Activated naive CD4-positive, alpha-beta T cell treated with anti-CD3 and anti-CD28 coated beads, Interleukin-2, amount 50 U/mL, for 72 hours (primary cell): ENCODE measurements around the gene RBMS1. TPM values are rescaled to one million over a fixed set of nuclear protein-coding genes. Genes with fewer than 3 reads are reported as not detected.

Experiments
- ATAC-seq, 2 donors: fragments of 150-1000 bp; cut with Tn5 transposase; 2 replicates each; pipeline ENCODE4 v1.10.0; 2021; ENCODE audit warnings: mild to moderate bottlenecking in 2 of 2, moderate library complexity in 2 of 2
- DNase-seq, 2 donors: peaks; one replicate each; pipeline ENCODE4 v3.0.0; 2021 to 2022; ENCODE audit warnings: low spot score in 2 of 2
- H3K27ac Mint-ChIP-seq, 2 donors: one replicate each; pipeline ENCODE4 v1.8.0; 2022; ENCODE audit warnings: mild to moderate bottlenecking in 2 of 2, mixed read lengths in 2 of 2
- H3K36me3 Mint-ChIP-seq, 2 donors: one replicate each; pipeline ENCODE4 v1.8.0; 2022; ENCODE audit warnings: mixed read lengths in 2 of 2
- H3K9me3 Mint-ChIP-seq, 2 donors: one replicate each; pipeline ENCODE4 v1.8.0; 2022; ENCODE audit warnings: mixed read lengths in 2 of 2
- total RNA-seq, 2 donors: library from RNA; stranded (reverse); gene quantifications; one replicate each; pipeline ENCODE4 v1.2.3, GENCODE V29; 2022

Gene RBMS1
- total RNA-seq, 2 donors from 2014 or later, result 33.8 to 52.9 TPM

DNA sequence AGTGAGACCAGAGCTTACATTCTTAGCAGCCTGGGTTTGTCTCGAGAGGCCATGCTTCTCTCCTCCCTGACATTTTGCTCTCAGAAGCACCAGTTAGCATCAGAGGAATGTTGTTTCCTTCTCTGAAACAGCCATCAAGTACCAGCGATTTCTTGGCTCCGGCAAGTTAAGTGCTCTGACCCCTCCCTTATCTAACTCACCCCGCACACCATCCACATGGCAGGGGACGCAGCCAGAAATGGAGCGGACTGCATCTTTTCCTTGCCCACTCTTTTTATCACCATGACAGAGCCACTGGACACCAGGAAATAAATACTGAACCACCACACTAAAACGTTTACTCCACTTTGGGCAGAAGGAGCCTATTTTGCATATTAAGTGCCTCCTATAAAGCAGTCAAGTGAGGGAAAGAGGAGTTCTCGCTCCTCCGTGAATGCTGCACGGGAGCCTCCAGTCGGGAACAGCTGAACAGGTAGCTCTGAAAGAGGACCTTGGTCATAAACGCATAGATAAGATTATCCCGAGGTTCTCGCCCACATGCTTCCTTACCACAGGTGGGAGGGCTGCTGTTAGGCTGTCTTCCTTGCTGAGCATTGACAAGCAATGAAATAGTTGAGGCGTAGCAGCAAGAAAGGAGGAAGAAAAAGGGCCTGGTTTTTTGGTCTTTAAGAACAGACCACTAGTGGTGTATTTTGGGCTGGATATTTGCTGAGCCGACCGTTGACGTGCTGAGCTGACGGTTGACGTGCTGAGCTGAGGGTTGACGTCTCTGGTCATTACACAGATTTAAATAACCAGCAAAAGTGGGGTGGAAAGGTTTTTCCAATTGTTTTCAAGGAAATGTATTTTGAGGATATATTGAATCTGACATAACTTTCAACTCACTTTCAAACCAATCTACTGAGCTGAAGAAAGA, 222.2 kb downstream of the RBMS1 start:
- DNase-seq (no peak), ATAC-seq (no peak)
- Mint-ChIP-seq H3K36me3 (peaks cover 6 to 18% of the 10 kb centered on the region in 2 donors), H3K9me3 (no peaks in the 10 kb centered on the region), H3K27ac (no peak overlapping the region)

DNA sequence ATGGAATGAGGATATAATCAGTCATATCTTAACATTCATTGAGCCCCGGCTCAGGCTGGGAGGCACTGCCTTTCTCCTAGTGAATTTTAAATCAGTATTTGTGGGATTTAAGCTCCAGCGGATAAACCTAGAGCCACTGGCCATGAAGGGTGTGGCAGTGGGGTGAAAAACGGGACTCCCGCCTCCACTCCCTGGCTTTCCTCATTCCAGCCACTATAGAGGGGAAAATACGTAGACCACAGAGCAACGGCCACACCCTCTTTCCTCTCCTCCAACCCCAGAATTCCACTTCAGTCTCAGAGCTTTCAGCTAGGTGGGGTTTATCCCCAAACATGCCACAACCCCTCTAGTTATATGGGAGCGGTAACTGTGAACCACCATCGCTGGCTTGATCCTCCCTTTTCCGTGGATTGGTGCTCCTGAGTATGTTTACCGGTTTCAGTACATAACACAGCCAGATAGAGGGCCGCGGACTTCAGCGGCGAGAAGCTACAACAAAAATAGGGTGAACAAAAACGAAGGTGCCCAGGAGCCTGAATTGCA, 223.0 kb downstream of the RBMS1 start:
- DNase-seq, result no peak
- Mint-ChIP-seq H3K36me3 (peaks cover 6 to 18% of the 10 kb centered on the region in 2 donors), H3K27ac (peak overlapping the region in 1 of 2 donors; percentile 55), H3K9me3 (no peaks in the 10 kb centered on the region)
- no peak for ATAC-seq

DNA sequence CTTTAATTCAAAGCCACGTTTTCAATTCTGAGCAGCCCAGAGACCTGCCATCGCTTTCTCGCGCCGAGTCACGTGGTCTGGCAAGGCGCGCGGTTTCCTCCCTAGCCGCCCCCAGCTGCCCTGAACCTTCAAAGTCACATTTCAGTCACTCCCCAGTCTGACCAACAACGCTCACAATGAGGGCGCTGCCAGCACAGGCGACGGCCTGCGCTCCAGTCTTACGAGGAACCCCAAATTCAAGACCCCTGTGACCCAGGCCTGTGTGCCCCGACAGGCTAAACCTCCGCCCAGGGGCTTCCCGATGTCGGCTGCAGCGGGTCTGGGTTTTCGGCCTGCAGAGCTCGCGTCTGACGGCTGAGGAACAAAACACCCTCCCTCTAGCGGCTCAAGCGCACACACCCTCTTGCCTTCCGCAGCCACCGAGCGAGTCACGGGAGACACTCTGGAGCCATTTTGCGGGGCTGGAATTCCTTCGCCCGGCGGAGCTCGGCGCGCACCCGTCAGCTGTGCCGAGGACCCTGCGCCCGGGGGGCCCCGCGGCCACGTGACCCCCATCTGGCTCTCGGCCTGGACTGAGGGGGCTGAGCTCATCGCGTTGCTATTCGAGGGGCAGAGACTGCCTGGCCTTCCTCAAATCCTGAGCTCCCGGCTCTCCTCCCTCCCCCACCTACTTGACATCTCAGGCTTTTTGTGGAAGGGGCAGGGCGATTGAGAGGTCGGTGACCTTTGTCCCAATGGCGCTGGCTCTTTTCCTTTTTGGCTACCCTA, 223.6 kb downstream of the RBMS1 start:
- H3K9me3 Mint-ChIP-seq, result no peaks in the 10 kb centered on the region
- DNase-seq (peak; percentile 54 to 69), ATAC-seq (peak; percentile 22 to 71)
- H3K27ac Mint-ChIP-seq, result peak overlapping the region; percentile 2 to 76
- peaks cover 6 to 18% of the 10 kb centered on the region in 2 donors for H3K36me3 Mint-ChIP-seq

DNA sequence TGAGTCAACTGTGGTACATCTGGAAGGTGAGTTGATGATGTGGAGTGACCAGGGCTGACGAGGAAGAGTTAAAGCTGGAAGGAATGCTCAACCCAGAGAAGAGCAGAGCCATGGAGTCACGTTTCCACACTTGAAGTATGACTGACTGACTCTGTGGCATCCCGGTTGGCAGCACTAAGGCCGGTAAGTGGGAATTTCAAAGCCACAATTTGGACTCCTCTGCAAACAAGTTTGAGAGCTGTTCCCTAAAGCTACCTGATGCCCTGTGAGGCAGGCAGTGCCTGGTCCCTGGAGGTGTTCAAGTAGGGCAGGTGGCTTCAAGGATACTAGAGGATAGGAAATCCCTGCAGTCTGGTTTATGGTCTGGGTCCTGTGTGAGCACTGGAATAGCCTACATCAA, 224.2 kb downstream of the RBMS1 start:
- peak overlapping the region; percentile 2 to 76 for H3K27ac Mint-ChIP-seq
- ATAC-seq (peak in 1 of 2 donors; percentile 23), DNase-seq (no peak)
- no peaks in the 10 kb centered on the region for H3K9me3 Mint-ChIP-seq
- peaks cover 6 to 18% of the 10 kb centered on the region in 2 donors for H3K36me3 Mint-ChIP-seq

DNA sequence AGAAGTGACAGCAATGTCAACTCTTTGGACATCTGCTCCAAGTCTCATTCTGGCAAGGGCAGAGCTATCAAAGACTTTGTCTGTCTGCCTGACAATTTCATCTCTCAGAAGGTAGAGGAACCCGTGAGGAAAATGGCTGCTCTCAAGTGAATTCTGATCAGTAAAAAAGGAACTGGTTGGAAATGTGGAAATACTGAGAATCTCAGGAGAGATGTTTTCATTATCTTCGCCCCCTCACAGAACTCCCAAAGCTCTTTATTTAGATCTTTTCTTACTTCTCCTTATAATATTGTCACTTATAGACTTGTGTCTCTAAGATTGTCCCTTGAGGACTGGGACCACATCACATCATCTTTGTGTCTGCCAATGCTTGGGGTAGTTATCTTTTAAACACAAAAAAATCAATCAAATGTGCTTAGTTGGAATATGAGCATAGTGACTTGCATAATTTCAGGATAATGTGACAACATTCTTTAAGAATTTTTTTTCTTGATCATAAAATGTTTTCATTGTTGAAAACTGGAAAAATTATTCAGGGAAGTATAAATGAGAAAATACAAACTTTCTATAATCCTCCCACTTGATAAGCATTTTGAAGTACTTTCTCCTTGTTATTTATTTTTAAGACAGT, 225.3 kb downstream of the RBMS1 start:
- DNase-seq (no peak), ATAC-seq (no peak)
- peaks cover 6 to 18% of the 10 kb centered on the region in 2 donors for H3K36me3 Mint-ChIP-seq
- no peak overlapping the region for H3K27ac Mint-ChIP-seq
- H3K9me3 Mint-ChIP-seq, result no peaks in the 10 kb centered on the region

DNA sequence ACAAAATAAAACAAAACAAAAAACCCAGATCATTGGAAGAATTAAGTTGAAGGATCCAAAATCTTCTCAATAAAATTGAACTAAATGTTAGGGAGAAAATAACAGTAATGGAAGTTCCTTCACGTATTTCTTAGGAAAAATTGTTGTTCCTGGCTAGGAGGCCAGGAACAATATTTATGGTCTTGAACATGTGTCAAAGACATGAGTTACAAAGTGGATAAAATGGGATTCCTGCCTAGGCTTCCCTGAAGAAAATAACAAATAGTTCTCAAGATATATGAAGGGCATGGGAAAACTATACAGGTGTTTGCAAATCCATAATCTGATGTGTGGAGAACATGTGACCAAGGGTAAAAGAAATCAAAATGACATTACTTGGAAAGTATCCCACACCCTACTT, 225.9 kb downstream of the RBMS1 start:
- ATAC-seq (no peak), DNase-seq (no peak)
- Mint-ChIP-seq H3K36me3 (peaks cover 6 to 18% of the 10 kb centered on the region in 2 donors), H3K27ac (no peak overlapping the region), H3K9me3 (no peaks in the 10 kb centered on the region)

DNA sequence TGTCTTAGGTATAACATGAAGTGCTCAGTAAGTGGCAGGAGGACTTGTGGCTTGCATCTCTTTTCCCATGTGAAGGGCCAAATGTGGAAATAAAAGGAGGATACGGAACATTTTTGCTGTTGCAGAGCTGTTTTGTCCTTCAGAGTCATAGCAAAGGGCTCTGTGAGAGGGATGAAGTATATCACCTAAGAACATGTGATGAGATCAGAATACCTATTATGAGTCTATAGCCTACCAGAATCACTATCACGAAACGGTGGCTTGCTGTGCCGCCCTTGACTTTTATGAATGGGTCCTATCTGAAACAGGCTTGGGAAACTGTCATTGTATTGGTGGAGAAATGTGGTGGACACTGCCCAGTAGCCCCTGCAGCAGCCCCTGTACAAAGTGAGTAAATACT, 226.6 kb downstream of the RBMS1 start:
- ATAC-seq (peak; percentile 15 to 53), DNase-seq (peak in 1 of 2 donors; percentile 31)
- peaks cover 6 to 18% of the 10 kb centered on the region in 2 donors for H3K36me3 Mint-ChIP-seq
- no peaks in the 10 kb centered on the region for H3K9me3 Mint-ChIP-seq
- peak overlapping the region; percentile 77 to 93 for H3K27ac Mint-ChIP-seq

DNA sequence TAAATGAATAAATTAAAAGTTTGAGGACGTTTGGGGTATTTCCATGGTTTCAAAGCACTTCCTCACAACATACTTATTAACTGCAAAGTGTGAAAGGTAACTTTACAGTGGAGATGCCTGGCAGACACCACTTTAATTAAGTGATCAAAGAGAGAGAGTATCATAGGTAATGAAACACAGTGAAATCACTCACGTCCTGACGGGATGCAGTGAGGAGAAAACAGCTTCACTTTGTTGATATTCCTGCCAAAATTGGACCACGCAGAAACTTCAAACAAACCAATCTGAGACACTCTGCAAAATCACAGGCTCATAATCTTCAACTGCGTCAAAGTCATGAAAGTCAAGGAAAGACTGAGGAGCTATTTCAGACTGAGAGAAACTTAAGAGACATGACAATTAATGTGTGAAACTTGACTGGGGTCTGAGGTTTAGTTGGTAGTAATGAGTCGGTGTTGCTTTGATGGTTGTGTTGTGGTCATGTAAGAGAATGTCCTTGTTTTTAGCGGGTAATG, 227.5 kb downstream of the RBMS1 start:
- peak in 1 of 2 donors; percentile 39 for DNase-seq

DNA sequence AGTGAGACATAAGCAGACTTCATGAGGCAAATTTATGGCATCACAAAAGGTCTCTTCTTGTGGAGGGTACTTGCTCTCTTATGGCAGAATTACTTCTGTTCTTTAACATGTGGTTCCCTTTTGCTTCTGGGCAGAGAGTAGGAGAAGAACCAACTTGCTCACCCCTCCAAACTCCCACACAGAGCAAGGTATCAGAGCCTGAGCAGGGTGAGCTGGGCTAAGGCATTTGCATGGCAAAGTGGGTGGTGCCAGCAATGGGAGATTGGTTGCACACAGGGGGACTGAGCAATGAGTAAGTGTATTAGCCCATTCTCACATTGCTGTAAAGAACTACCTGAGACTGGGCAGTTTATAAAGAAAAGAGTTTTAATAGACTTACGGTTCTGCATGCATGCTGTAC, 229.3 kb downstream of the RBMS1 start:
- peaks cover 7 to 10% of the 10 kb centered on the region in 2 donors for H3K36me3 Mint-ChIP-seq
- H3K9me3 Mint-ChIP-seq, result peaks cover 0 to 5% of the 10 kb centered on the region in 2 donors
- peak overlapping the region in 1 of 2 donors; percentile 79 for H3K27ac Mint-ChIP-seq
- DNase-seq, result no peak
- ATAC-seq, result no peak

More for the DNA sequence above, 227.5 kb downstream of the RBMS1 start:
- peak; percentile 64 to 83 for ATAC-seq
- Mint-ChIP-seq H3K9me3 (no peaks in the 10 kb centered on the region), H3K36me3 (peaks cover 6 to 13% of the 10 kb centered on the region in 2 donors), H3K27ac (peak overlapping the region; percentile 77 to 93)

DNA sequence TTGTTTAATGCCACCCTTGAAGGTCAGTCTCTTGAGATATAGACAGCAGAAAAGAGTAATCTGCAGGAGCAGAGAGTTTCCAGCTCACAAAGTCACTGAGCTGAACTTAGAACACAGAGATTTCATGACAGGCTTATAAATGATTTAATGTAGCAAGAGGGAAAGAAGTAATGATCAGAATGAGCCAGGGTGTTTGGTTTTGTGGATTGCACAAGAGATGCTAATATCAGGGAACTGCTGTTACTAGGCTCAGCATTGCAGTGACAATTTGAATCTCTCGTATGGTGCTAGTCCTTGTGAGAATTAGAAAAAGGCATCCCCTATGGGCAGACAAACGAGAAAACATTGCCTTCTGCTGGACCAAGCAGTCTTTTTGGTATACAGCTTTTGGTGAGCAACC, 231.9 kb downstream of the RBMS1 start:
- H3K9me3 Mint-ChIP-seq, result peaks cover 0 to 5% of the 10 kb centered on the region in 2 donors
- DNase-seq (no peak), ATAC-seq (no peak)
- no peak overlapping the region for H3K27ac Mint-ChIP-seq
- H3K36me3 Mint-ChIP-seq, result peaks cover 0 to 5% of the 10 kb centered on the region in 2 donors

DNA sequence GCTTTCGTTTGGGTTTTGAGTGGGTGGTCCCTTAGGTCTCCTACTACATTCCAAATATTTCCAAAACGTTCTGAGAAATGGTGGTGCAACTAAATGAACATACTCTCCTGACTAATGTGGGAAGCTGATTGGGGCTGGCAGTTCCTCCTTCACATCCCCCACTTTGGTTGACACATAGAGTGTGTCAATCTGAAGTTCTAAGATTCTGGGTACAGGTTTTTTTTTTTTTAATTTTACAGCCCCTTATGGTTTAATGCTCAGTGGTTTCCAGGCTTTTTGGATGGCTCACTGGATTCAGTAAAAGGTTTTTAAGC, 235.2 kb downstream of the RBMS1 start:
- Mint-ChIP-seq H3K27ac (no peak overlapping the region), H3K9me3 (peaks cover 0 to 5% of the 10 kb centered on the region in 2 donors), H3K36me3 (peaks cover 0 to 5% of the 10 kb centered on the region in 2 donors)
- DNase-seq (no peak), ATAC-seq (no peak)

DNA sequence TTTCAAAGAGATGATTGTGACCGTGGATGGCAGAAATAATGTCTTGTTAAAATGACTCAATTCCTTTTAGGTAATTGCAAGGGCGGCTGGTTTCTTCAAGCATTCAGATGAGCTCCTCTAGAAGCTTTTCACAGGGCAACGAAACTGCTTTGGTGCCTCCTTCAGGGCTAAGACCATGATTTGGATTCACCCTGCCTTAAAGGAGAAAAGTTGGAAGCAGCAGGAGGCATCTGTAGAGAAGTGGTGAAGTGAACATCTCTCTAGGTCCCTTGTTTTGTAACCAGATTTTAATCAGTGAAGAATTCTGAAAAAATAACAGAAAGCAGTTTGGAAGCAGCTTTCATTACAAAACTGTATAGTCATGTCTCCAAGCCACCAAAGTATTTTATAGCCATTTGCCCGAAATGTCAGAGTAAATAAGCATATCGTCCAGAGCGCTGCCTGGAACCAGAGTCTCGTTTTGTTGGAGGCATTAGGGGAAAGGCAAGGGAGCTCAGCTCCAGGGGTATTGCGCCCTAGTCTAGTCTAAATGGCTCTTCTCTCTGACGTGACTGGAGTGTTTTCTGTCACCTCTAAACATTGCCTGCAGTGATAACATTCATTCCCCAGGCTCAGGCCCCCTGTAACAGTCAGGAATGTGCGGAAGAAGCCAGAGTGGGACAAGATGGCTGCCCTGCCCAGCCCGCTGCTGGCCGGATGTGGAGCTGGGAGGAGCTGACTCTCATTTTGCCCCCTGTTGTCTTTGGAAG, 235.7 kb downstream of the RBMS1 start:
- Mint-ChIP-seq H3K9me3 (peaks cover 0 to 5% of the 10 kb centered on the region in 2 donors), H3K36me3 (peaks cover 0 to 5% of the 10 kb centered on the region in 2 donors), H3K27ac (no peak overlapping the region)
- DNase-seq (no peak), ATAC-seq (no peak)

DNA sequence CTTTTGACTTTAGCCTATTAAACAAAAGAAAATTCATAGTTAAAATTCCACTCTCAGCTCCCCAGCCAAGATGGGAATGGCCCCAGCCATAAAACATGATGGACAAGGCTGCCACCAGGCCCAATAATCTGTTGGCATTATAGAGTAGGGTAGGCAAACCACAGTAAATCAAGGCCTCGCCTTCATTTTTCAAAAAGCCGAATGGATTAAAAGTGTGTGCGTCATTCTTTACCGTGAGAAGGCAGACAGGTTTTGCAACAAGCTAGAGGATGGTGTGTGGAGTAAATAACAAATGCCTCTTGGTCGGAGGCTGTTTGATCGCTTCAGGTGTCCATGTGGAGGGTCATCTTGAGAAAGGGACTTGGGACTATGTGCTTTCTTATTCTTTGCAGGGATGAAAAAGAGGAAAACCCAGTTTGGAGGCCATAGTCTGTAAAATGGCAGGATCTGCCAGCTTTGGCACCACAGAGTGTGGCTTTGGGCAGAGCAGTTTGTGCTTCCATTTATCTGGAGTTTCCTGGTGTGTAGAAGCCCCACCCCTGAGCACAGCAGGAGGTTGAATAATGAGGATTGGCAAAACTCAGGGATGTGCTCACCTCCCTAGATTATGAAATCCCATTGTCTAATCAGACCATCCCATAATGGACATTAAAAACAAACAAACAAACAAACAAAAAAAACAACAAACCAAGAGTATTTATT, 236.4 kb downstream of the RBMS1 start:
- peaks cover 0 to 5% of the 10 kb centered on the region in 2 donors for H3K36me3 Mint-ChIP-seq
- peaks cover 0 to 5% of the 10 kb centered on the region in 2 donors for H3K9me3 Mint-ChIP-seq
- no peak for DNase-seq
- H3K27ac Mint-ChIP-seq, result no peak overlapping the region
- ATAC-seq, result no peak

DNA sequence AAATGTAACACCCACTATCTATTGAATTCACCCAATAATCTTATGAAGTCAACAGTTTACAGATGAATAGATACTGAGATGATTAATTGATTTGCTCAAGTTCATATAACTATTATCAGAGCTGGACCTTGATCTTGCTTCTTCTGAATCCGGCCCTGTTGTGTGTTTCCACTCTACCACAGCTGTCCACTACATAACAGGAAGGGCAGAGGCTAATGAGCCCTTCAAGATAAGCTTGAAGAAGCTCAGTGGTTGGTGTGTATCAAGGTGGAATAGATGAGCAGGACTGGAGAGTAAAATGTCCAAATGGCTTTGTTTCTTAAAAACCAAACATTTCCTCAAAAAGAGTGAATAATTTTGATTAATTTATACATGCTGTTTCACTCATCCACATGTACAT, 237.1 kb downstream of the RBMS1 start:
- peaks cover 0 to 5% of the 10 kb centered on the region in 2 donors for H3K36me3 Mint-ChIP-seq
- H3K27ac Mint-ChIP-seq, result no peak overlapping the region
- ATAC-seq, result no peak
- DNase-seq, result no peak
- H3K9me3 Mint-ChIP-seq, result peaks cover 0 to 5% of the 10 kb centered on the region in 2 donors

DNA sequence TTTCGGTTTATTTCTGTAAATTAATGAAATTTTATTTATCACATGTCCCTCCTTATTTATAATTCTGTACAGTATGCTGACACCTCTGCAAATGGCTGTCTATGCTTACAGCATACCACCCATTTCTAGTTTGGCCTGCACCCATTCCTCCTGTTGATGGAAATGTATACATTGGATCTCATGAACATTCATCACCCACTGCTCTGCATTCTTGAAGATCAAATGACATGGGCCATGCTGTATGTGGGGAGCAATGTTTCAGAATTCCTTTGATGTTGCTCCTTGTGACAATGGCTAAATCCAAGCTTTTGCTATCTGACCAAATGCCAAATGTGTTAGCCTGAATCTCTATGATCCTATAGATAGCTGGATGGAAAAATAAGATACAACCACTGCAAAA, 238.2 kb downstream of the RBMS1 start:
- ATAC-seq, result no peak
- Mint-ChIP-seq H3K9me3 (peaks cover 0 to 5% of the 10 kb centered on the region in 2 donors), H3K36me3 (peaks cover 0 to 5% of the 10 kb centered on the region in 2 donors), H3K27ac (no peak overlapping the region)
- no peak for DNase-seq
